ENCODE measurements around the gene FGD3. TPM values are rescaled to one million over a fixed set of nuclear protein-coding genes. Genes with fewer than 3 reads are reported as not detected.

The FGD3 gene
- polyA plus RNA-seq, 2 donors, result 2.1 to 2.3 TPM

DNA sequence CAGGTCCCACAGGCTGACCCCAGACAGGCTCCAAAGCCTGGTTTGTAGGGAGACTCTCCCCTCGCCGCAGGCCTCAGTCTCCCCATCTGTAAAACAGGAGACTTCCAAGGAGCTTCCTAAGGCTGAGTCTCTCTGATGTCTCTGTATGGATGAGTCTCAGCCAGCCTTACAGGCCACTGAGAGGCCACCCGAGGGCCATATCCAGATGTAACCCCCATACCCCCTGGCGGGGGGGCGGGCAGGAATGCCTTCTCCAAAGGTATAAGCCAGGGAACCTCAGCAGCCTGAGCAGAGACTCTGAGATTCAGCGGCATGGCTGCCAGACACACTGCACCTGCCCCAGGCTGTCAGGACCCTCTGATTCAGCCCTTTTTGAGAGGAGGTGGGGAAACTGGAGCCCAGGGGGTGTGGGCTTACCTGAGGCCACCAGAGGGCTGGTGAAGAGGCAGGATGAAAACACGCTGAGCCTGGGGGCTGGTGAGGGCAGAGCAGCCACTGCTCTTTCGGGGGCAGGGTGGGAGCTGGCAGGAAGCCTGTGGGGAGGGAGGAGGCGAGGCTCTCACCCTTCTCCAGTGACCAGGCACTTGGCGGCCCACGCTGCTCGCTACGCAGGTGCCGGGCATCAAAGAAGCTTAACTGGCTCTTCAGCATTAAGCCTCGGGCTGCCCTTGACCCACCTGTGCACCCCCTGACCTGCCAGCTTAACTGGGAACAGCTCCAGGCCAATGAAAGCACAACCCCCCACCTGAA is 105.6 kb downstream of the FGD3 start:
- Histone ChIP-seq H3K27ac (ENCODE audit: low read depth in 2 of 2, low read length in 1 of 2) (no peak overlapping the region), H3K4me1 (ENCODE audit: control insufficient read depth in 2 of 2, insufficient read depth in 2 of 2, low read length in 1 of 2) (no peaks in the 10 kb centered on the region), H3K36me3 (ENCODE audit: control insufficient read depth in 2 of 2, insufficient read depth in 2 of 2, low read length in 1 of 2) (no peaks in the 10 kb centered on the region), H3K27me3 (ENCODE audit: control insufficient read depth in 1 of 2, insufficient read depth in 2 of 2, low read length in 2 of 2) (no peaks in the 10 kb centered on the region), H3K9me3 (ENCODE audit: control insufficient read depth in 2 of 2, insufficient read depth in 1 of 2, low read depth in 1 of 2, low read length in 1 of 2) (no peaks in the 10 kb centered on the region), H3K4me3 (ENCODE audit: low read depth in 1 of 2, low read length in 2 of 2) (no peak overlapping the region)
- WGBS, 2 donors, result 78 to 81% methylated on average over 15 of the region's 15 CpGs

DNA sequence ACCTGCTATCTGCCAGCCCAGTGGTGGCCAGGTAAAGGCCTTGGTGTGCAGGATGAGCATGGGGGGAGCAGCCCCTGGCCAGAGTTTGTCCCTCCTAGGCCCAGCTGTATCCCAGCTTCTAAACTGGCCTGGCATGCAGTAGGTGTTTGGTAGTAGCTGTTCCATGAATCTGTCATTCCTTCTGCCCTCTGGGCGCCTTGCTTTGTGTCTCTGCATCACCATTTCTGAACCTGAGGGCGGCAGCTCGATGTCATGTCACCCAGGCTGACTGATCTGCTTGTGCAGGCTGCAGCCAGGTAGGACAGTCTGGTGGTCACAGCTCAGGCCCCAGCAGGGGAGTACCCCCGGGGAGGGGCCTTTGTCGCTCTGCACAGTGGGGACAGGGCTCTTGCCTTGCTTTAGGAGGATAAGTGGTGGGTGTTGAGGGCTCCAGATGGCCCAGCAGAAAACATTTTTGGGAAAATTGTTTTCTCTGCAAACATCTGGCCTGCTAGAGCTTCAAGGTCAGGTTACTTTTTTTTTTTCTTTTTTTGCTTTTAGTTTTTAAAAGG is 106.5 kb downstream of the FGD3 start:
- no peaks in the 10 kb centered on the region for H3K9me3 ChIP-seq (ENCODE audit: control insufficient read depth in 2 of 2, insufficient read depth in 1 of 2, low read depth in 1 of 2, low read length in 1 of 2)
- no peaks in the 10 kb centered on the region for H3K27me3 ChIP-seq (ENCODE audit: control insufficient read depth in 1 of 2, insufficient read depth in 2 of 2, low read length in 2 of 2)
- no peaks in the 10 kb centered on the region for H3K36me3 ChIP-seq (ENCODE audit: control insufficient read depth in 2 of 2, insufficient read depth in 2 of 2, low read length in 1 of 2)
- H3K27ac ChIP-seq (ENCODE audit: low read depth in 2 of 2, low read length in 1 of 2), result no peak overlapping the region
- 86 to 89% methylated on average over 5 of the region's 5 CpGs for WGBS, 2 donors
- no peaks in the 10 kb centered on the region for H3K4me1 ChIP-seq (ENCODE audit: control insufficient read depth in 2 of 2, insufficient read depth in 2 of 2, low read length in 1 of 2)
- no peak overlapping the region for H3K4me3 ChIP-seq (ENCODE audit: low read depth in 1 of 2, low read length in 2 of 2)

DNA sequence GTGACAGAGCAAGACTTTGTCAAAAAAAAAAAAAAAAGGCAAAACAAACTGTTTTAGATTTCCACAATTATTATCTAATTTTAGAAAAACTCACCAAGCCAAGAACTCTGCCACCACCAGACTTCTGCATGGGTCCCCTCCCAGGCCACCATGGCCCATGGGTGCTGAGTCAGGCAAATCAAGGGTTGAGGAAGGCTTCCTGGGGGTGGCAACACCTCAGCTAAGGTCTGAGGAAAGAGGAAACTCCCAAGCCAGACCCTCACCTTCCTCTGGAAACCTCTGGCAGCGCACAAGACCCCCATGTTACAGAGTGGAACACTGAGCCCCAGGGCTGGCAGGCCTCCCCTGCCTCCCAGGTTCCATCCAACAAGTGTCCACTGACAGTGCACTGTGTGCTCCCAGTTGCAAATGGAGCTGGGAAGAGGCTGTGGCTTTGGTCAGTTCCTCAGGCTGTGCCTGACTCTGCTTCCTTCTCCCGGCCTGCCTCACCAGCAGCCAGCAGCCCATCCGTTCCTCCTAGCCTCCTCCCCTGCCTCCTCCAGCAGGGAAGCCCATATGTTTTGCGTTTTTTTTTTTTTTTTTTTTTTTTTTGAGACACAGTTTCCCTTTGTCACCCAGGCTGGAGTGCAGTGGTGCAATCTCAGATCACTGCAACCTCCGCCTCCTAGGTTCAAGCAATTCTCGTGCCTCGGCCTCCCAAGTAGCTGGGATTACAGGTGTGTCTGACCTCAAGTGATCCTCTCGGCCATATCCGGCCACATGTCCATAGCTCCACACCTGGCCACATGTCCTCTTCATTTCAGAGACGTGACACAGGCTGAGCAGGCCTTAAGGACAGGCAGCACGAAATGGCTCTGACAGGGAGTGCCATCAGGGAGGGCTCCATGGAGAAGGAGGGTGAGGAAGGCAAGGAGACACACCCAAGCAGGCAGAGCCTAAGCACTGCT is 107.7 kb downstream of the FGD3 start:
- Histone ChIP-seq H3K27me3 (ENCODE audit: control insufficient read depth in 1 of 2, insufficient read depth in 2 of 2, low read length in 2 of 2) (no peaks in the 10 kb centered on the region), H3K9me3 (ENCODE audit: control insufficient read depth in 2 of 2, insufficient read depth in 1 of 2, low read depth in 1 of 2, low read length in 1 of 2) (no peaks in the 10 kb centered on the region), H3K36me3 (ENCODE audit: control insufficient read depth in 2 of 2, insufficient read depth in 2 of 2, low read length in 1 of 2) (no peaks in the 10 kb centered on the region), H3K27ac (ENCODE audit: low read depth in 2 of 2, low read length in 1 of 2) (peak overlapping the region in 1 of 2 donors; percentile 36), H3K4me1 (ENCODE audit: control insufficient read depth in 2 of 2, insufficient read depth in 2 of 2, low read length in 1 of 2) (no peaks in the 10 kb centered on the region), H3K4me3 (ENCODE audit: low read depth in 1 of 2, low read length in 2 of 2) (no peak overlapping the region)
- 83 to 89% methylated on average over 10 to 11 of the region's 11 CpGs for WGBS, 2 donors

DNA sequence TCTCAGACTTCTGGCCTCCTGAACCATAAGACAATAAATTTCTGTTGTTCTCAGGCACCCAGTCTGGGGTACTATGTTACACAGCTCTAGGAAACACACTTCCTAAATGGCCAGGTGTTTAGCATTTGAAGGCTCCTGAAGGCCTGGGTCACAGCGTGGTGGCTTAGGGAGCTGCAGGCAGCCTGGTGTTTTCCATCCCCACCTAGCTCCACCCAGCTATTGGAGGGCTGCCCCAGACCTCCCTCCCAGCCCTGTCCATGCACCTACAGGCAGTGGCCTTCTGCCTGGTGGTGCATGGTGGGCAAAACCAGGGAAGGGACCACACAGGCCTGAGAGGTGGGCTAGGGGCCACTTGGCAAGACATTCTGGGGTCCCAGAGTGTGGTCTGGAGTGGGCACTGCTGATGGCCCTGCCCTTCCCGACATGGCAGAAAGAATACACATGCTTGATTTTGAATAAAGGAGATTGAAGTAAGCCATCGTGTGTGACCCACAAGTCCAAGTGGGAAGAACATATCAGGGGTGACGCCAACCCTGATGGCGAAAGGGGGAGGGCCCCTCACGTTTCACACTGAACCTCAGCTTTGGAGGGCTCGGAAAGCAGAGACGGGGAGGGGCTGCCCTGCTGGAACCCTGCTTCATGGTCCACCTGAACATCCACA is 109.8 kb downstream of the FGD3 start:
- WGBS, 2 donors, result 80 to 87% methylated on average over 8 of the region's 8 CpGs
- no peaks in the 10 kb centered on the region for H3K36me3 ChIP-seq (ENCODE audit: control insufficient read depth in 2 of 2, insufficient read depth in 2 of 2, low read length in 1 of 2)
- no peak overlapping the region for H3K4me3 ChIP-seq (ENCODE audit: low read depth in 1 of 2, low read length in 2 of 2)
- H3K4me1 ChIP-seq (ENCODE audit: control insufficient read depth in 2 of 2, insufficient read depth in 2 of 2, low read length in 1 of 2), result no peaks in the 10 kb centered on the region
- H3K9me3 ChIP-seq (ENCODE audit: control insufficient read depth in 2 of 2, insufficient read depth in 1 of 2, low read depth in 1 of 2, low read length in 1 of 2), result no peaks in the 10 kb centered on the region
- H3K27ac ChIP-seq (ENCODE audit: low read depth in 2 of 2, low read length in 1 of 2), result no peak overlapping the region
- no peaks in the 10 kb centered on the region for H3K27me3 ChIP-seq (ENCODE audit: control insufficient read depth in 1 of 2, insufficient read depth in 2 of 2, low read length in 2 of 2)

DNA sequence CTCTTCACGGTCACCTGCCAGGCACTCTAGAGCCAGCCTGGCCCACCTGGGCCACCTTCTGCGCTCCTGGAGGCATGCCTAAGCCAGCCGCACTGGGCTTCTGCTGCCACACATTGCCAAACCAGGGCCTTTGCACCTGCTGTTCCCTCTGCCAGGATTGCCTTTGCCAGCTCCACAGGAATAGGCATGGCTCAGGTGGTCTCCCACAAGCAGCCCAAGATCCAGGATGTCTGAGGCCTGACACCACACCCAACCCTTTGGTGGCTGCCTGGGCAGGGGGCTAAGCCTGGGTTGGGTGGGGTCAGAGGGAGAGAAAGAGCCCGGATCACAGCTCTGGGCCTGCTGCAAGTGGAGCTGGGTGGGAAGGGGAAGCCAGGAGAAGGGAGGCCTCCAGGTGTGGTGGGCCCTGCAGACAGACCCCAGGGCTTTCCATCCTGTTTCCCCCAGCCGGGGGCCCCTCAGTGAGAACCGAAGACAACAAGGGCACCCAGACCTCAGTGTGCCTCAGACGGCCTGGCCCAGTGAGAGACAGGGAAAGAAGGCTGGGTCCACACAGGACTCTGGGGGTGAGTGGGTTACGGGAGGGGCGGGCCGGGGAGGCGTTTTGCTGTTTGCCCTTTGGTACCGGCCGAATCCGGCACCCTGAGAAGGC is 110.5 kb downstream of the FGD3 start:
- Histone ChIP-seq H3K27ac (ENCODE audit: low read depth in 2 of 2, low read length in 1 of 2) (no peak overlapping the region), H3K4me1 (ENCODE audit: control insufficient read depth in 2 of 2, insufficient read depth in 2 of 2, low read length in 1 of 2) (no peaks in the 10 kb centered on the region), H3K36me3 (ENCODE audit: control insufficient read depth in 2 of 2, insufficient read depth in 2 of 2, low read length in 1 of 2) (no peaks in the 10 kb centered on the region), H3K27me3 (ENCODE audit: control insufficient read depth in 1 of 2, insufficient read depth in 2 of 2, low read length in 2 of 2) (no peaks in the 10 kb centered on the region), H3K4me3 (ENCODE audit: low read depth in 1 of 2, low read length in 2 of 2) (no peak overlapping the region), H3K9me3 (ENCODE audit: control insufficient read depth in 2 of 2, insufficient read depth in 1 of 2, low read depth in 1 of 2, low read length in 1 of 2) (no peaks in the 10 kb centered on the region)
- WGBS, 2 donors, result 58 to 60% methylated on average over 14 of the region's 14 CpGs

DNA sequence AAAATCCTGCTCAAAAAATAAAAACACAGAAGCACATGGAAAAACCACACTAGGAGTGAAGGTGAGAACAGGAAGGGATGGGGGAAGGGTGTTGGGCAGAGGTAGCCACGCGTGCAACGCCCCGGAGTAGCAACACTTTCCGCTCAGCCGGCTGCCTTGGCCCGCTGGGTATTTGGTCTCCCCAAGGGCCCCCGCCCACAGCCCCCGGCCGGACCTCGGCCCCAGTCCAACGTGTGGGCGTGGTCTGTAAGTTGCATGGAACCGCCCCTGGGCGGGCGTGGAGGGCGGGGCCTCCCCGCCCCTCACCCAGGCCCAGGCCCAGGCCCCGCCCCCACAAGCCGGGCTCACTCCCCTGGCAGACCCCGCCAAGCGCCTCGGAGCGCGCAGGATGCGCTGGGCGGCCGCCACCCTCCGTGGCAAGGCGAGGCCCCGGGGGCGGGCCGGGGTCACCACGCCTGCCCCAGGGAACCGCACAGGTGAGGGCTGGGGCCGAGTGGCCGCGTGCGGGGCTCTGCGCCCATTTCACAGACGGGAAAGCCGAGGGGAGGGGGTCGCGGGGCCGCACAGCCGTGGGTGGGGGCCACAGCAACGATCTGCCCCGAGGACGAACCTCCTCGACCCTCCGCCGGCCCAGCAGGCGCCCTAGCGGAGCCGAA is 111.2 kb downstream of the FGD3 start, which contains the start of gene SUSD3:
TSS of gene SUSD3 (plus strand) at position 347 of the 656 bp plus-strand sequence. CDS start at position 389, 42 bp downstream.
- H3K9me3 ChIP-seq (ENCODE audit: control insufficient read depth in 2 of 2, insufficient read depth in 1 of 2, low read depth in 1 of 2, low read length in 1 of 2), result no peaks in the 10 kb centered on the region
- H3K4me3 ChIP-seq (ENCODE audit: low read depth in 1 of 2, low read length in 2 of 2), result peak within 1 kb of the TSS; percentile 35 to 52
- no peaks in the 10 kb centered on the region for H3K36me3 ChIP-seq (ENCODE audit: control insufficient read depth in 2 of 2, insufficient read depth in 2 of 2, low read length in 1 of 2)
- WGBS, 2 donors, result 1 to 2% methylated on average over 48 to 55 of the region's 55 CpGs
- H3K27me3 ChIP-seq (ENCODE audit: control insufficient read depth in 1 of 2, insufficient read depth in 2 of 2, low read length in 2 of 2), result no peaks in the 10 kb centered on the region
- H3K27ac ChIP-seq (ENCODE audit: low read depth in 2 of 2, low read length in 1 of 2), result peak within 1 kb of the TSS; percentile 3 to 64
- no peaks in the 10 kb centered on the region for H3K4me1 ChIP-seq (ENCODE audit: control insufficient read depth in 2 of 2, insufficient read depth in 2 of 2, low read length in 1 of 2)

DNA sequence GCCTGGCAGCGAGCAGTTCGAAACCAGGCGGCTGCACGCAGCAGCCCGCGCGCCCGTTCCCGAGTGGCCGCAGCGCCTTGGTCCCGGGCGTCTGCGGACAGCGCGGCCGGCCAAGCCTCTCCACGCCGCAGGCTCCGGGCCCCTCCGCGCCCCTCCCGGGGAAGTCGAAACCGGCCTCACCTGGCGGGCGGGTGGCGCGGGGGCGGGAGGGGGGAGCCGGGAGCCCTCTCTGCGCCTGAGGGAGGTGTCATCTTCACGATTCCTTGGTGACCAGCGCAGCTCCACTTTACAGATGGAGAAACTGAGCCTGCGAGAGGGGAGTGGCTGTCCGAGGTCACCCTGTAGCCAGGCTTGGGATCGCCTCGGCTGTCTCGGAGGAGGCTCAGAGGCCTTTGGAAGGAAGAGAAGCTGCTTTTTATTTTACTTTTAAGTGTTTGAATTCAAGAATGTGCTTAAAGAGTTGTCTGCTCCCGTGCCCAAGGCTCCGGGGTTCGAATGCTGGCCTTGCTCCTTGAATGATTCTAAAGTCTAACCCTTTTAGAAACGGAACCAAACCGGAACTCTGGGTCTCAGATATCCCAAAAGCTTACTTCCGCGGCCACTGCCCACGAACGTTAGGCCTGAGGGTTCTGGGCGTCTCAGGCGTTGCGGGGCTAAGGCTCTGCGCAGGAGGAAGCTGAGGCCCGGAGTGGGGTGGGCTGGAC is 111.8 kb downstream of the FGD3 start:
- WGBS, 2 donors, result 20 to 26% methylated on average over 53 of the region's 53 CpGs
- H3K27ac ChIP-seq (ENCODE audit: low read depth in 2 of 2, low read length in 1 of 2), result peak overlapping the region; percentile 3 to 64

DNA sequence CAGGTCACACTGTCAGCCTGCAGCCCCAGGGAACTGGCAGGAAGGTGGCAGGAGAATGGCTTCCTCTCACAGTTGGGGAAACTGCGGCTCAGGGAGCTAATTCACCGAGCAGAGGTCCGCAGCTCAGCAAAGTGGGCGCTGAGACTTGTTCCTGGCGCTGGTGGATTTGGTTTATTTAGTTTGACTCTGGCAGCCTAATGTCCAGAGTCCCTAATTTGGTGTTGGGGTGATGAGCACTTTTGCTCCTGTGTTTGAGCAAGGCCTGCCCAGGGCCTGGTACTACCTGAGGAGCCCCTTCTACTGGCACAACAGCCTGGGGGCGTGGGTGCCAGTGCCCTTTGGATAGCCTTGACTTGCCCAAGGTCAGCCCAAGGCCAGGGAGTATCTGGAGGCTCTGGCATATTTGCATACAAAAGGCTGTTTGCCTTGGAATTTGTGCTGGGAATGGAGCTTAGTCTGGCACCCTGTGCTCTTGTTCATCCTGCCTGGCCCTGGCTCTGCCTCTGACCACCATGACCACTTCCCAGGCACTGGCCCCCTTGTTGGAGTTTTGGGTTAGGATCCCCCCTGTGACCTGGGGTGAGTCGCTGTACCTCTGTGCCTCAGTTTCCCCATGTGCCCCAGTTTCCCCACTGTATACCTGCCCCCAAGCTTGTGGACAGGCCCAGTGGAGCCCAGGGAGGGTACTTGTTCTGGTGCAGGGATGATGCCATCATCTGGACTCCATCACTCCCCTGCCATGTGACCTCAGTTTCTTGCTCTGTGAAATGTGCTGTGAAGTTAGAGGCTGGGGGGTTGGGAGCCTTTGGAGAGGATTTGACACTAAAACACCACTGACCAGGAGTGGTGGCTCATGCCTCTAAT is 112.6 kb downstream of the FGD3 start:
- H3K4me3 ChIP-seq (ENCODE audit: low read depth in 1 of 2, low read length in 2 of 2), result peak overlapping the region in 1 of 2 donors; percentile 5
- 77 to 82% methylated on average over 7 of the region's 7 CpGs for WGBS, 2 donors
- H3K27me3 ChIP-seq (ENCODE audit: control insufficient read depth in 1 of 2, insufficient read depth in 2 of 2, low read length in 2 of 2), result no peaks in the 10 kb centered on the region
- no peak overlapping the region for H3K27ac ChIP-seq (ENCODE audit: low read depth in 2 of 2, low read length in 1 of 2)
- H3K9me3 ChIP-seq (ENCODE audit: control insufficient read depth in 2 of 2, insufficient read depth in 1 of 2, low read depth in 1 of 2, low read length in 1 of 2), result no peaks in the 10 kb centered on the region
- no peaks in the 10 kb centered on the region for H3K36me3 ChIP-seq (ENCODE audit: control insufficient read depth in 2 of 2, insufficient read depth in 2 of 2, low read length in 1 of 2)
- no peaks in the 10 kb centered on the region for H3K4me1 ChIP-seq (ENCODE audit: control insufficient read depth in 2 of 2, insufficient read depth in 2 of 2, low read length in 1 of 2)

More for the DNA sequence above, 111.8 kb downstream of the FGD3 start:
- no peaks in the 10 kb centered on the region for H3K4me1 ChIP-seq (ENCODE audit: control insufficient read depth in 2 of 2, insufficient read depth in 2 of 2, low read length in 1 of 2)
- no peaks in the 10 kb centered on the region for H3K27me3 ChIP-seq (ENCODE audit: control insufficient read depth in 1 of 2, insufficient read depth in 2 of 2, low read length in 2 of 2)
- peak overlapping the region; percentile 35 to 52 for H3K4me3 ChIP-seq (ENCODE audit: low read depth in 1 of 2, low read length in 2 of 2)
- no peaks in the 10 kb centered on the region for H3K9me3 ChIP-seq (ENCODE audit: control insufficient read depth in 2 of 2, insufficient read depth in 1 of 2, low read depth in 1 of 2, low read length in 1 of 2)
- H3K36me3 ChIP-seq (ENCODE audit: control insufficient read depth in 2 of 2, insufficient read depth in 2 of 2, low read length in 1 of 2), result no peaks in the 10 kb centered on the region

Measured in esophagus (tissue), 2 donors.